22Rv1 (cell line): ENCODE measurements around the gene SLC4A1.

Source experiments
- ZFX ChIP-seq: fragments of 450-650 bp; IDR thresholded peaks from 2 replicates; pipeline ENCODE4 v1.6.1; 2017; ENCODE audit warnings: antibody characterized with exemption, borderline replicate concordance
- TF ChIP-seq, protein P1 (sequence below): fragments of 450-650 bp; IDR thresholded peaks from 2 replicates; pipeline ENCODE4 v1.5.1; 2017; ENCODE audit warnings: mild to moderate bottlenecking

DNA sequence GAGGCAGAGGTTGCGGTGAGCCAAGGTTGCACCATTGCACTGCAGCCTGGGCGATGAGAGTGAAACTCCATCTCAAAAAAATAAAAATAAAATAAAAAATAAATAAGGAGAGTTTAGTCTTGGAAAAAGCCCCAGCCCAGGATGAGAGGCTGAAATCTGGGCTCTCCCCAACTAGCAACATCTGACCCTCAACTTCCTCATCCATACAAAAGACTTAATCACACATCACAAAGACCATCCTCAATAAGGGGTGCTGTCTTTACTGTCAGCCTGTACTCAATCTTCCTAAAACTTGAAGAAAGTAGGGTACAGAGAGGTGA, 11.4 kb upstream of the SLC4A1 start:
- TF ChIP-seq, protein P1, sequence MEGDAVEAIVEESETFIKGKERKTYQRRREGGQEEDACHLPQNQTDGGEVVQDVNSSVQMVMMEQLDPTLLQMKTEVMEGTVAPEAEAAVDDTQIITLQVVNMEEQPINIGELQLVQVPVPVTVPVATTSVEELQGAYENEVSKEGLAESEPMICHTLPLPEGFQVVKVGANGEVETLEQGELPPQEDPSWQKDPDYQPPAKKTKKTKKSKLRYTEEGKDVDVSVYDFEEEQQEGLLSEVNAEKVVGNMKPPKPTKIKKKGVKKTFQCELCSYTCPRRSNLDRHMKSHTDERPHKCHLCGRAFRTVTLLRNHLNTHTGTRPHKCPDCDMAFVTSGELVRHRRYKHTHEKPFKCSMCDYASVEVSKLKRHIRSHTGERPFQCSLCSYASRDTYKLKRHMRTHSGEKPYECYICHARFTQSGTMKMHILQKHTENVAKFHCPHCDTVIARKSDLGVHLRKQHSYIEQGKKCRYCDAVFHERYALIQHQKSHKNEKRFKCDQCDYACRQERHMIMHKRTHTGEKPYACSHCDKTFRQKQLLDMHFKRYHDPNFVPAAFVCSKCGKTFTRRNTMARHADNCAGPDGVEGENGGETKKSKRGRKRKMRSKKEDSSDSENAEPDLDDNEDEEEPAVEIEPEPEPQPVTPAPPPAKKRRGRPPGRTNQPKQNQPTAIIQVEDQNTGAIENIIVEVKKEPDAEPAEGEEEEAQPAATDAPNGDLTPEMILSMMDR, result no peak
- no peak for TF ChIP-seq ZFX
